Activated gamma-delta T cell treated with Interleukin-2 at 50 U/mL for 16 hours (primary cell): ENCODE data around the gene TRERF1.
"Not testable (repeated sequence)": the region's sequence is repeated elsewhere in the genome, so short reads cannot be mapped to it uniquely, and the experiment has no call there.

Experiments used
- DNase-seq: peaks from one replicate; pipeline ENCODE4 v3.0.0-alpha.2; 2020

Gene TRERF1

DNA sequence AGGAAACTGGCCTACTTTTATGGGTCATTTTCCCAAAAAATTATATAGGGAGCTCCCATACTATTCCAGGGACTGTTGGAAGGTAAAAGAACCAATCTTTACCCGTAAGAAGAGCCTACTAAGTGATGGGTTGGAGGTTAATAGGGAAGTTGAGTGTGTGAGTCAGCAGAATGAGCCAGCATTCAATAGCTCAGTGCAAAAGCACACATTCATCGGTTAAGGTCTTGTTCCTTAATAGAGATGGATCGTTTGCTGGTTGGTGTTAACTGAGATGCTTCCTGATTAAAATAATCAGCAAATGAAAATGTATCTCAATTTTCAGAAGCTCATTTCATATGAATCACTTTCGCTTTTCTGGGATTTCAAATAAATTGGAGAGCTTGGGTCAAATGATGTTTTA, 118.8 kb downstream of the TRERF1 start:
- no peak for DNase-seq

- DNase-seq: no peak
Measured at GRCh38 chr6:42331019-42331418, 120.7 kb downstream of the TRERF1 start.

DNA sequence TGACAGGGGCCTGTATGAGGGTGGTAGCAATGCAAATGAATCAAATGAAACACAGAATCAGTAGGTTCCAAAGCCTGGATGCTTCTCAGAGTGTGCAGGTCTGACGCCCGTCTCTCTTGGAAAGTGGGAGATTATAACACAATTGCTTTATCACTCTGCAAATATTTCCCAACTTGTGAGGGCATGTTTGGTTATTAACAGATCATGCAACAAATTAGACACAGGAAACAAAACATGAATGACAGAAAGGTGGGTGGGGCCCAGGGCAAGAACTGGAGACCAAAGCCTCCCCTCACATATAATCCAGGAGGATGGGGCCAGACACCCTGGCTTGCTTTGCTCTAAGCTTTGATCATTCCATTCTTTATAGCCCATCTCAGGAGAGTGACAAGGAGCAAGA, 125.5 kb downstream of the TRERF1 start:
- no peak for DNase-seq

DNA sequence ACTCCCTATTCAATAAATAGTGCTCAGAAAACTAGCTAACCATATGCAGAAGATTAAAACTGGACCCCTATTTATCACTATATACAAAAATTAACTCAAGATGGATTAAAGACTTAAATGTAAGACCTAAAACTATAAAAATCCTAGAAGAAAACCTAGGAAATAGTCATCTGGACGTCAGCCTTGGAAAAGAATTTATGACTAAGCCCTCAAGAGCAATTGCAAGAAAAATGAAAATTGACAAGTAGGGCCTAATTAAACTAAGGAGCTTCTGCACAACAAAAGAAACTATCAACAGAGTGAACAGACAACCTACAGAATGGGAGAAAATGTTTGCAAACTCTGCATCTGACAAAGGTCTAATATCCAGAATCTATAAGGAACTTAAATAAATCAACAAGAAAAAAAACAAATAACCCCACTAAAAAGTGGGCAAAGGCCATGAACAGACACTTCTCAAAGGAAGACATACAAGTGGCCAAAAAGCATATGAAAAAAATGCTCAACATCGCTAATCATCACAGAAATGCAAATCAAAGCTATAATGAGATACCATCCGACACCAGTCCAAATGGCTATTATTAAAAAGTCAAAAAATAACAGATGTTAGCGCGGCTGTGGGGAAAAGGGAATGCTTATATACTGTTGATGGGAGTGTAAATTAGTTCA, 126.9 kb downstream of the TRERF1 start:
- DNase-seq: not testable (repeated sequence)

DNA sequence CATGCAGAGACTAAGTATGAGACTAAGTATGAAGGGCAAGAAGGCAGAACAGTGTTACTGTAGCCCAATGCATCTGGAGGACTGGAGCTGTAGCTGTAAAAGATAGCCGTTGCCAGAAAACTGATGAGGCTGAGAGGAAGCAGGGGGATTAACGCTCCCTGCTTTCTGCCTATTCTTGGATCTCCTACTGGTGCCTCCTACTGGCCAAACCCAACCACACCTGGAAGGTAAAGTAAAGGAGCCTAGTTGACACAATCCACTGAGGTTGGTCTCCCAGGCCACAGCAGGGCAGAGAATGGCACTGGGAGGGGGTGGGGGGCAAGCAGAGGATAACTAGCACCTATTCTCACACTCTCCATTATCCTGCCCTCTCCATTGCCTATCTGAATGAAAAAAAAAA, 129.1 kb downstream of the TRERF1 start:
- DNase-seq: no peak

DNA sequence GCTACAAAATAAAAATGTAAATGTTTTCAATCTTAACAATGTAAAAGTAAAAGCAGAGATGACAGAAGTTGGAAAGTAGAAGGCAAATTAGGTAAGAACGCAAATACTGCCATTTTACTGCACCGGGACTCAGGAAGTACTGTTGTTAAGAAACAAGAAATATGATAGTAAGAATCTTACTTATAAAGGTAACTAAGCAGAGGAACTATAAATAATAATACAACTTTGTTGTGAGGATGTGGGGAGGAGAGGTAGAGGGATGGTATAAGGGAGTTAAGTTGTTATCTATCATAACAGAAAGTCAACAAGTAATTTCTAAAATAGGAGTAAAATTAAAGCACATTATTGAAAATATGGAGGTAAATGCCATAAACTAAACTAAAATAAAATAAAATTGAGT, 129.8 kb downstream of the TRERF1 start:
- no peak for DNase-seq

DNA sequence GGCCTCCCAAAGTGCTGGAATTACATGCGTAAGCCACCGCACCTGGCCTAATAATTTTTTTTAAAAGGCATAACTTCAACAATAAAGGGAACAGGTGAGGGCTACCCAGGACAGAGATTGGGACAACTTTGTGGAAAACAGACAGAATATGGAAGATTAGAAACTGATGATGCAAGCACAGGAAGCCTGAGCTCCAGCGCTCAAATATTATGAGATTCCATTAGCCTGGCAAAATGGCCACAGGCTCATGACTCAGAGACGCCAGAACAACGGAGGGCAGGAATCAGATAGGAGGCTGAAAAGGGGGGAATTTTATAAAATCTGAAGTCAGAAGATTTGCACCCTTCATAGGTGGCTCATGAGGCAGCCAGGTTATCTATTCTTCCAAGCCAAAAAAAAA, 131.0 kb downstream of the TRERF1 start:
- no peak for DNase-seq

- no peak for DNase-seq
Measured at GRCh38 chr6:42318480-42318879, 133.2 kb downstream of the TRERF1 start.

GRCh38 chr6:42316981-42317380, 134.7 kb downstream of the TRERF1 start:
- DNase-seq: no peak

DNA sequence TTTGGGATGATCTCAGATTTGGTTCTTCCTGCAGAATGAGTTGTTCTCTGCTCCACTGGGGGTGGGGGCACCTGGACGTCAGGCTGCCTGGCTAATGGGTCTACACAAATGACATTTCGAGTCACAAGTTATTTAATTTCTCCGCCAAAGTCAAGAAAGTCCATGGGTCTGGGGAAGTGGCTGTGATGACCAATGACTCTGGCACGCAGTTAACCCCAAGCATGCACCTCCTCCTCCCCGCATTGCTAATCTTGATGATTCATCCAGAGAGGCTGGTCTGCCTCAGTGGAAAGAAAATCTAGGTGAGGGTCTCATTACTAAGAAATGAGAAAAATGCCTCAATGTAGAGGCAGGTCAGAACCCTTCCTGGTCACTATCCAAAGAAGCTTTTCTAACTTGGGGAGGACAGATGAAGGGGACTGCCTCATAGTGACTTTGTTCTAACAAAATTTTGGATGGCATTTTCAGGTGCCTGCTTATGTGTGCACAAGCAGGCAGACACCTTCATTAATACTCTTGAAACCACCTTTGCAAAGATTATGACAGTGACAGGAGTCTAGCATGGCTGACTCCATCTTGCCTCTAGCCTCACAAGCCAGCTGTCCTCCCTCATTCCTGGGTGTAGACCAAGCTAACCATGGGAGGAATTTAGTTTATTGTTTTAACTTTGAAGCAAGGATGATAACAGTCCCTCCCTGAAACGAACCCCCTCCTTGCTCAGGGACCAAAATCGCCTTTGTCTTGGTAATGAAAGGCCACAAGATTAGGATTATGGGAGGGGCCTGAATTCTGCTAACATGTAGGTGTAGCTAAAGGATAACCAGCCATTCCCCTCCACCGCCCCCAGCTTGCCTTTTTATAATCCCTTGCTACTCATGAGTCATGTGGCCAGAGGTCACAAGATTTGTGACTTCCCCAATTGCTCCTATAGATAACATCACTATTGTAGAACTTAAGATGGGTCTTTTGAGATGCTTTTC, 135.4 kb downstream of the TRERF1 start:
- no peak for DNase-seq

- no peak for DNase-seq
Measured at GRCh38 chr6:42315259-42315990, 136.3 kb downstream of the TRERF1 start.

GRCh38 chr6:42314571-42315258, 137.0 kb downstream of the TRERF1 start:
- no peak for DNase-seq

DNA sequence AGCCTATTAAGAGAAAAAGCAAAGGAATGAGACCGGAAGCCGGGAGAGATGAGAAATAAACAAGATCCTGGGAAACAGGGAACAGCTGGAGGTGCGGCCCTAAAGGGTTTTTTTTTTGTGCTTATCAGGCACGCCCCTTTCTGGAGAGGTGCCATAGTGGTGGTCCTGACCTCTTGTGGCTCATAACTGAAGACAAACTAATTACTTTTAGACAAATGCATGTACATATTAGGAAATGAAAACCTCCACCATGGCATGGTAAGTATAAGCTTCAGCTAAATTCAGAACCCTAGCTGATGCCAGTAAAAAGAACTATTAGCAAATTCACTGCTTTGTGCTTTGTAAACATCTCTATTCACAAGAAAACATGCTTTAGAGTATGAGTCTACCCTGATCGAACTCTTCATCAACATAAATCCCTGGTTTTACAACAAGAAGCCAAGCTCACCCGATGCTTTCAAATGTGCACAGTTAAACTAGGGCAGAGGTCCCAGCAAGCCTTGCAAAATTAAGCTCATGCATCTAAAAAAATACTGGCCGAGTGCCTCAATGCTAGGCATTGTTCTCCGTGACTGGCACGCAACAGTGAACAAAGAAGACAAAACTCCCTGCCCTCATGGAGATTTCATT, 137.7 kb downstream of the TRERF1 start:
- DNase-seq: no peak

DNA sequence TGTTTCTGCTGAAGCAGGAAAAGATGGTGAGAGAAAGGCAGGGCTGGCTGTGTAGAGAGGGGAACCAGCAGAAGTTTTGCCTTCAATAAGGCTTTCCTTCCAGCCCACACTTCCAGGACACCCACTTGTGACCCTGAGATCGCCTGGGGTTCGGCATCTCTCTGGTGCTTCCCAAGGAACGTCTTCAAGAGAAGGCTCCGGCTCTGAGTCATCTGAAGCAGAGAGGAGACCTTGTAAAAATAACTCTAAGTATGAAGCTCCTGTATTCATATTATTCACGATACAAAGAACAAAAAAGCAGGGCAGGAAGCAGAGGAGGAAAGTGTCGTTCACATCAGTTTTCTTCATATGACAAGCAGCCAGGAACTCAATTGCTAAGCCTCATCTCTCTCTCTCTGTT, 138.7 kb downstream of the TRERF1 start:
- no peak for DNase-seq

- DNase-seq: no peak
Measured at GRCh38 chr6:42307141-42307470, 144.6 kb downstream of the TRERF1 start.

DNA sequence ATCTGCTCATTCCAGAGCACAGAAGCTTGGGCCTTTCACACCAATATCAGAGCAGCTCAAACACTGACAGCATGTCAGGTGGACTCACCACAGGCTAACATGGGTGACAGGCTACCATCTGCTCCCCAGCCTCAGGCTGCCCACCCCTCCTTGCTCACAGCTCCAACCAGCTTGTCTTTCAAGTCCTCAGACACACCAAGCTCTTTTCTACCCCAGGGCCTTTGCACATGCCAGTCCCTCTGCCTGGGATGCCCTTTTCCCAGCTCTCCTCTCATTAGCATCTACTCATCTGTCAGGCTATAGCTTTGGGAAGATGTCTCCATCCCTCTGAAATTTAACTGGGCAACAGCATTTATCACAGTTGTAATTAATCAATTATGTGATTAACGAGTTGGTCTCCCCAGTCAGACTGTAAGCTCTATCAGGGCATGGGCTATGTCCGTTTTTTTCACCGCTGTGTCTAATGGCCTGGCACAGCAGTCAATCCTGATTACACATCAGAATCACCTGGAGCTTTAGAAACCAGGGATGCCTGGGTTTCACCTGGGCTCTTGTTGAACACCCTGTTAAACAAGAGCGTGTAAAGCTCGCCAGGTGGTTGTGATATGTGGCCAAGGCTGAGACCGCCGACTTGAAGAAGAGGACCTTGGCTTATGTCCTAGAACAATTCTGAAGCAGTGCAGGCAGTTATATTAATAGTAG, 145.1 kb downstream of the TRERF1 start:
- no peak for DNase-seq

DNA sequence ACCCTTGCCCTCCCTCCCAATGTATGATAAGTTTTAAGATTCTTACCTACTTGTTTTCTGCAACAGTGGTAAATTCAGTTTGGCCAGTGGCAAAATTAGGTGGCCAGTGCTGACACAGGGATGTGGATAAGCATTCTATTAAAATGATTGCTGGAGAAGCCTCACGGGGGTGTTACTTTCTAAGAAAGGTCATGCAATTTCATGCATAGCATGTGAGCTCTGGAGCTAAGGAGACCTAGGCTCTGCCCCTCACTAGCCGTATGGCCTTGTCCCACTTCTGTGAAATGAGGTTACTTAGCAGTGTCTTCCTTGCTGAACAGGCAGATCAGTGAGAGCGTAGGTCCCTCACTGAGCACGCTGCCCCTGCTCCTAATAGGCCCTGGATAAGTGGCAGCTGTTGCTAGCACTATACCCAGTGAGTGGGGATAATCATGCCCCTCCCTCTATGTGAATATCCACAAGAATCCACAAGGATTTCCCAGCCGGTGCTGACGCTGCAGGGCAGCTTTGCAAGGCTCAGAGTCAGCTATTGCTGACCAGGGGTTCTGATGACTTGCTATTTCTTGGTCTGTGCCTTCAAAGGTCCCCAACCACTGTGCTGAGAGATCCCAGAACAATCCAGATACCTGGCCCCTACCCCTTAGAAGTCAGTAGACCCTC, 147.5 kb downstream of the TRERF1 start:
- no peak for DNase-seq

DNA sequence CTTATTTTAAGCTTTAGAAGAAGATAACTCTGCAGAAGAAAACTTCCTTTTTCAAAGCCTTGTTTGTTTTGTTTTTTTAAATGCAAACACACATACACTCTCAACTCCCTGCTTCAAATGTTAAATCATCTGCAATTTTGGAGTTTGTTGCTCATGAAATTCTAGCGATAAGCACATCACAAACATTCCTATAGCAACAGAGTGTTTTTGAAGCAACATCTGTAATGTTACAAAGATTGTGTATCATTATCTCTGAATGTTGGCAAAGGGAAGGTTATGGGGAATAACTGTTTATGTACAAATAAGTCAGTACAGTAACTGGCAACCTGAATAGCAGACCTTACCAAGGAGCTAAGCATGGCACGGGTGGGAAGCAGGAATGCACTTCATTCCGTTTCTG, 149.3 kb downstream of the TRERF1 start:
- no peak for DNase-seq

GRCh38 chr6:42301986-42302385, 149.7 kb downstream of the TRERF1 start:
- no peak for DNase-seq

GRCh38 chr6:42300701-42301100, 151.0 kb downstream of the TRERF1 start:
- no peak for DNase-seq

DNA sequence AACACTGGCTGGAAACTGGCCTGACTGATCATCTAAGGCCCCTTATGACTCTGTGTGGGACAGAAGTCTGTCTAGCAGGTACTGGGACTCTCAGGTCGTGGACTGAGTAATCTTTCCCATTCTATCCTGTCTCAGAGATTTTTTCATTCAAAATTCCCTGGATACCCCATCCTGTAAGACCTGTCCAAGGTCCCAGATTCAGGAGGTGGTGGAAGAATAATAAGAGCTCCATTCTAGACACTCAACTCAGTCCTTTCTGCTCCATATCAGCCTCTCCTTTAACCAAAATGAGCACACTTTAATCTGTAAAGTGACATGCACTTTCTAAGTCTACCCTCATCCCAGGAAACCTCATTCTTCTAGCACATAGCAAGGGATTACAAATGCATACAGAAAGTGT, 151.5 kb downstream of the TRERF1 start:
- DNase-seq: no peak
